Ovary (tissue), 9 donors: Measurements from ENCODE around the gene LBHD1. TPM values are rescaled to one million over a fixed set of nuclear protein-coding genes. Genes with fewer than 3 reads are reported as not detected.

Source experiments
- DNase-seq, 5 donors: peaks; one replicate each; pipeline ENCODE4 v3.0.0-alpha.2; 2019 to 2020
- H3K27ac ChIP-seq, 2 donors: fragments of 200-600 bp; one replicate each; pipeline versions ENCODE4 v1.5.1 to v1.8.0; 2019 to 2022
- H3K27me3 ChIP-seq: fragments of 200-600 bp; one replicate; pipeline ENCODE4 v1.8.0; 2022
- H3K36me3 ChIP-seq: fragments of 200-600 bp; sonication (generic); one replicate; pipeline ENCODE4 v1.5.1; 2019
- H3K4me1 ChIP-seq: one replicate; pipeline ENCODE4 v1.8.1; 2013; ENCODE audit warnings: mild to moderate bottlenecking, moderate library complexity; ENCODE audit not compliant: insufficient read depth
- H3K4me3 ChIP-seq: fragments of 200-600 bp; sonication (generic); one replicate; pipeline ENCODE4 v1.5.1; 2017
- H3K9me3 ChIP-seq, 2 donors: fragments of 200-600 bp in 1 of 2; sonication (generic) in 1 of 2; one replicate each; pipeline versions ENCODE4 v1.5.1 to v1.8.1; 2013 to 2019; ENCODE audit warnings: mild to moderate bottlenecking in 1 of 2, moderate library complexity in 1 of 2
- CTCF ChIP-seq, 3 donors: fragments of 450-650 bp in 2 of 3; fragments of 200-600 bp in 1 of 3; IDR thresholded peaks; one replicate each; pipeline versions ENCODE4 v1.5.1 to v1.8.0; 2016 to 2022; ENCODE audit warnings: antibody characterized with exemption in 3 of 3, mild to moderate bottlenecking in 1 of 3
- EP300 ChIP-seq: sonication (generic); formaldehyde crosslinking; IDR thresholded peaks from one replicate; pipeline ENCODE4 v1.6.1; 2017; ENCODE audit warnings: antibody characterized with exemption
- POLR2A ChIP-seq: fragments of 450-650 bp; IDR thresholded peaks from one replicate; pipeline ENCODE4 v1.6.1; 2017; ENCODE audit warnings: antibody characterized with exemption, mild to moderate bottlenecking, moderate library complexity
- whole genome bisulfite sequencing, 3 donors: extraction: QIAGEN DNeasy Blood & Tissue Kit in 1 of 3; methylation state at CpG; one replicate each; pipeline versions ENCODE4 v1.1.5 to v1.1.7; 2013 to 2017; 5-methylcytosine and 5-hydroxymethylcytosine counted together
- intact Hi-C, 4 donors: fragments of 100-400 bp; cut with DNase I; formaldehyde crosslinking; loops; one replicate each; pipeline versions ENCODE4 v1.11.0 to v1.15.1; 2022 to 2023
- polyA plus RNA-seq, 2 donors: library from polyadenylated mRNA; stranded (reverse); fragments of 200-250 nt in 1 of 2; fragments of 350-450 nt in 1 of 2; fragmentation: Illumina TruSeq in 1 of 2; extraction: RNeasy Lipid Tissue Mini Kit (QIAGEN cat#74804) in 1 of 2; gene quantifications; one replicate each; pipeline ENCODE4 v1.2.3, GENCODE V29; 2013 to 2014
- total RNA-seq, 7 donors: library from RNA; depleted of rRNA in 2 of 7; stranded (reverse); fragments of >200 nt in 2 of 7; fragmentation: NEBNext Ultra II Directional in 3 of 7; extraction: Animal tissue kit (Norgen Biotek cat#: 25700) in 3 of 7; gene quantifications; one replicate each; pipeline versions ENCODE4 v1.1.0 to v1.2.4, GENCODE V29; 2016 to 2023
- donor health status: DM: no; HTN: no; CAD: no; lungs with moderate emphysema.
- donor health status: DM: no; HTN: no; CAD: no.
- donor health status: Bipolar disorder and iron deficiency.
- donor health status: DM: yes; HTN: yes; CAD: no.
- donor health status: DM: no; HTN: no; CAD: no.
- donor health status: DM: yes; HTN: yes; CAD: no.

The LBHD1 gene
- total and polyA plus RNA-seq, 9 donors: 2.4 to 6.0 (median 4.6) TPM

DNA sequence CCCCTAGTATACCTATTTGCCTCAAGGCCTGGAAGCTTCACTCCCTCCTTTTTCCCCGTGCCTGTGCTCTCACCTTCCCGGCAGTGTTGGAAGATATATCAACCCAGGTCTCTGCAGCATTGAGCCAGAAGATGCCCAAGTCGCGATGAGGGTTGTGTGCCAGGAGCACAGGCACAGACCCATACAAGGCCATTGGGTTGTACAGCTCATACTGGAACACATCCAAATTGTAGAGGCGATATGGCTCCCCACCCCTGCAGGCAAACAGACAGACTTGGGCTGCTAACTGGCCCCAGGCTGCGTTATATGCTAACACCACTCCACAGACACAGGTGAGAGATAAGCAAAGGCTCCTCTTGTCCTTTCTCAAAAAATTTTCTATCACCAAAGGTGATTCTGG, 39.6 kb downstream of the LBHD1 start:
- Histone ChIP-seq H3K36me3 (no peaks in the 10 kb centered on the region), H3K4me3 (no peak overlapping the region), H3K27ac (no peak overlapping the region), H3K4me1 (no peaks in the 10 kb centered on the region), H3K9me3 (no peaks in the 10 kb centered on the region), H3K27me3 (no peaks in the 10 kb centered on the region)
- no peak for DNase-seq
- intact Hi-C loops: no loop called here
- 80 to 89% (median 82%) methylated on average over 6 of the region's 6 CpGs for WGBS, 3 donors
- TF ChIP-seq EP300 (no peak), CTCF (IDR thresholded peaks at IDR 0.05) (no peak), POLR2A (no peak)

- intact Hi-C loops: no loop called here
- Histone ChIP-seq H3K4me1 (no peaks in the 10 kb centered on the region), H3K27me3 (no peaks in the 10 kb centered on the region), H3K4me3 (no peak overlapping the region), H3K27ac (no peak overlapping the region), H3K36me3 (no peaks in the 10 kb centered on the region), H3K9me3 (no peaks in the 10 kb centered on the region)
- TF ChIP-seq POLR2A (no peak), CTCF (IDR thresholded peaks at IDR 0.05) (no peak), EP300 (no peak)
- no peak for DNase-seq
- 77 to 84% (median 78%) methylated on average over 3 of the region's 3 CpGs for WGBS, 3 donors
These were observed 44.4 kb downstream of the LBHD1 start for GRCh38 chr11:62627713-62628112.

GRCh38 chr11:62622476-62623089, 49.5 kb downstream of the LBHD1 start:
- intact Hi-C loops: loop anchor here in 1 of 4 donors (2.0 kb wide), 1 partner anchor 24 kb away; the partner anchor contains the start of gene GANAB
- no peak for DNase-seq
- Histone ChIP-seq H3K9me3 (no peaks in the 10 kb centered on the region), H3K27ac (peak overlapping the region; percentile 11 to 69), H3K36me3 (no peaks in the 10 kb centered on the region), H3K4me1 (peaks cover 1% of the 10 kb centered on the region), H3K4me3 (peak overlapping the region; percentile 76), H3K27me3 (no peaks in the 10 kb centered on the region)
- WGBS, 3 donors: 76 to 82% (median 76%) methylated on average over 7 of the region's 7 CpGs
- TF ChIP-seq EP300: no peak
- TF ChIP-seq CTCF (IDR thresholded peaks at IDR 0.05): no peak
- no peak for TF ChIP-seq POLR2A

- H3K4me1 ChIP-seq: peaks cover 1% of the 10 kb centered on the region
- intact Hi-C loops: loop anchor here in 1 of 4 donors (2.0 kb wide), 1 partner anchor 25 kb away; the partner anchor contains the start of gene GANAB
- peak in 1 of 3 donors; percentile 56 for TF ChIP-seq CTCF (IDR thresholded peaks at IDR 0.05)
- TF ChIP-seq EP300: peak; percentile 98
- TF ChIP-seq POLR2A: peak; percentile 62
- no peaks in the 10 kb centered on the region for H3K9me3 ChIP-seq
- peak; percentile 98 to 99 (median 99) for DNase-seq
- H3K27ac ChIP-seq: peak within 1 kb of the TSS; percentile 11 to 69
- H3K27me3 ChIP-seq: no peaks in the 10 kb centered on the region
- WGBS, 3 donors: 1 to 2% (median 1%) methylated on average over 44 to 77 of the region's 77 CpGs
- peak within 1 kb of the TSS; percentile 76 for H3K4me3 ChIP-seq
- no peaks in the 10 kb centered on the region for H3K36me3 ChIP-seq
These were observed 50.2 kb downstream of the LBHD1 start, which contains the start of gene B3GAT3 for GRCh38 chr11:62621567-62622470. Gene B3GAT3 (minus strand): TSS chr11:62621986. CDS start chr11:62621947, 39 bp downstream.
